H9 (cell line): ENCODE data around the gene GNL3. TPM values are rescaled to one million over a fixed set of nuclear protein-coding genes. Genes with fewer than 3 reads are reported as not detected.

Source experiments
- DNase-seq: peaks from one replicate; pipeline ENCODE4 v3.0.0-alpha.2; 2017
- H2AFZ ChIP-seq: one replicate; pipeline ENCODE4 v1.6.1; 2013; ENCODE audit warnings: mild to moderate bottlenecking, low read length, control low read depth, moderate library complexity
- H2AK5ac ChIP-seq: 2 replicates; pipeline ENCODE4 v1.6.1; 2013; ENCODE audit warnings: low read length, control low read depth, mixed read lengths; ENCODE audit not compliant: insufficient read length
- H2BK120ac ChIP-seq: one replicate; pipeline ENCODE4 v1.6.1; 2013; ENCODE audit warnings: low read depth, mild to moderate bottlenecking, low read length, control low read depth, inconsistent platforms; ENCODE audit not compliant: poor library complexity, severe bottlenecking
- H2BK12ac ChIP-seq: 2 replicates; pipeline ENCODE4 v1.6.1; 2013; ENCODE audit warnings: low read length, control low read depth, mixed read lengths, low read depth; ENCODE audit not compliant: insufficient read length
- H2BK15ac ChIP-seq: 2 replicates; pipeline ENCODE4 v1.6.1; 2013; ENCODE audit warnings: low read depth, low read length, control low read depth
- H2BK20ac ChIP-seq: one replicate; pipeline ENCODE4 v1.6.1; 2013; ENCODE audit warnings: low read depth, mild to moderate bottlenecking, low read length, control low read depth, inconsistent platforms; ENCODE audit not compliant: poor library complexity, severe bottlenecking
- H2BK5ac ChIP-seq: 2 replicates; pipeline ENCODE4 v1.6.1; 2013; ENCODE audit warnings: low read length, control low read depth, mixed read lengths; ENCODE audit not compliant: insufficient read length
- H3K14ac ChIP-seq: 2 replicates; pipeline ENCODE4 v1.6.1; 2013; ENCODE audit warnings: low read length, control low read depth; ENCODE audit not compliant: insufficient read depth
- H3K18ac ChIP-seq: 2 replicates; pipeline ENCODE4 v1.6.1; 2013; ENCODE audit warnings: low read depth, mild to moderate bottlenecking, mixed read lengths, low read length, control low read depth; ENCODE audit not compliant: insufficient read length
- H3K23ac ChIP-seq: 2 replicates; pipeline ENCODE4 v1.6.1; 2013; ENCODE audit warnings: low read length, control low read depth, mixed read lengths, low read depth; ENCODE audit not compliant: insufficient read length
- H3K23me2 ChIP-seq: 2 replicates; pipeline ENCODE4 v1.6.1; 2013; ENCODE audit warnings: low read depth, mild to moderate bottlenecking, mixed read lengths, low read length, control low read depth; ENCODE audit not compliant: insufficient read length, poor library complexity, severe bottlenecking
- H3K27ac ChIP-seq: 2 replicates; pipeline ENCODE4 v1.5.1; 2013; ENCODE audit warnings: low read length, control low read depth, mixed read lengths, low read depth; ENCODE audit not compliant: insufficient read length
- H3K27me3 ChIP-seq: 2 replicates; pipeline ENCODE4 v1.6.1; 2013; ENCODE audit warnings: low read length, control low read depth, inconsistent platforms; ENCODE audit not compliant: insufficient read depth
- H3K4ac ChIP-seq: 2 replicates; pipeline ENCODE4 v1.6.1; 2013; ENCODE audit warnings: low read depth, mild to moderate bottlenecking, control low read depth, inconsistent platforms, low read length, moderate library complexity
- H3K4me1 ChIP-seq: 2 replicates; pipeline ENCODE4 v1.6.1; 2013; ENCODE audit warnings: low read length, control low read depth, inconsistent platforms; ENCODE audit not compliant: insufficient read depth
- H3K4me2 ChIP-seq: 2 replicates; pipeline ENCODE4 v1.6.1; 2013; ENCODE audit warnings: low read length, control low read depth, mixed read lengths; ENCODE audit not compliant: insufficient read length, insufficient read depth
- H3K56ac ChIP-seq: 2 replicates; pipeline ENCODE4 v1.6.1; 2013; ENCODE audit warnings: low read depth, mild to moderate bottlenecking, mixed read lengths, low read length, control low read depth; ENCODE audit not compliant: insufficient read length
- H3K79me1 ChIP-seq: 2 replicates; pipeline ENCODE4 v1.6.1; 2013; ENCODE audit warnings: low read depth, mild to moderate bottlenecking, moderate library complexity, low read length, control low read depth, inconsistent platforms; ENCODE audit not compliant: insufficient read depth, poor library complexity, severe bottlenecking
- H3K79me2 ChIP-seq: 2 replicates; pipeline ENCODE4 v1.6.1; 2013; ENCODE audit warnings: low read length, control low read depth, inconsistent platforms; ENCODE audit not compliant: insufficient read depth
- H3K9ac ChIP-seq: 2 replicates; pipeline ENCODE4 v1.6.1; 2013; ENCODE audit warnings: low read length, control low read depth, mixed read lengths; ENCODE audit not compliant: insufficient read length; ENCODE audit errors: extremely low read depth
- H3K9me3 ChIP-seq: one replicate; pipeline ENCODE4 v1.6.1; 2013; ENCODE audit warnings: low read depth, low read length, inconsistent platforms; ENCODE audit not compliant: control insufficient read depth
- H3T11ph ChIP-seq: one replicate; pipeline ENCODE4 v1.6.1; 2013; ENCODE audit warnings: mild to moderate bottlenecking, low read length, control low read depth, inconsistent platforms
- H4K20me1 ChIP-seq: one replicate; pipeline ENCODE4 v1.6.1; 2013; ENCODE audit not compliant: control insufficient read depth, insufficient read length, insufficient read depth
- H4K5ac ChIP-seq: 2 replicates; pipeline ENCODE4 v1.6.1; 2013; ENCODE audit warnings: low read depth, mild to moderate bottlenecking, mixed read lengths, low read length, control low read depth; ENCODE audit not compliant: insufficient read length
- H4K8ac ChIP-seq: replicated peaks from 2 replicates; pipeline ENCODE4 v1.6.1; 2013; ENCODE audit warnings: low read length, control low read depth, mixed read lengths, low read depth; ENCODE audit not compliant: insufficient read length
- H4K91ac ChIP-seq: 2 replicates; pipeline ENCODE4 v1.6.1; 2013; ENCODE audit warnings: low read depth, mild to moderate bottlenecking, moderate library complexity, mixed read lengths, low read length, control low read depth; ENCODE audit not compliant: insufficient read length
- H3K27ac Mint-ChIP-seq, 3 experiments: 2 replicates in 2 of 3; 3 replicates in 1 of 3; pipeline ENCODE4 v1.8.0; 2020 to 2021; ENCODE audit warnings: mixed read lengths in 3 of 3, mild to moderate bottlenecking in 1 of 3, moderate library complexity in 1 of 3
- H3K27me3 Mint-ChIP-seq: 2 replicates; pipeline ENCODE4 v1.8.0; 2021; ENCODE audit warnings: low read depth, mild to moderate bottlenecking, moderate library complexity, mixed read lengths
- H3K36me3 Mint-ChIP-seq, 3 experiments: 2 replicates in 2 of 3; 3 replicates in 1 of 3; pipeline ENCODE4 v1.8.0; 2020 to 2021; ENCODE audit warnings: low read depth in 3 of 3, mixed read lengths in 3 of 3; ENCODE audit not compliant: insufficient read depth in 1 of 3
- H3K4me1 Mint-ChIP-seq, 2 experiments: 2 replicates each; pipeline ENCODE4 v1.8.0; 2020; ENCODE audit warnings: mixed read lengths in 2 of 2
- H3K4me3 Mint-ChIP-seq, 2 experiments: 2 replicates in 1 of 2; 3 replicates in 1 of 2; pipeline ENCODE4 v1.8.0; 2020 to 2021; ENCODE audit warnings: mild to moderate bottlenecking in 2 of 2, mixed read lengths in 2 of 2, moderate library complexity in 1 of 2
- H3K9me3 Mint-ChIP-seq, 2 experiments: 2 replicates in 1 of 2; 3 replicates in 1 of 2; pipeline ENCODE4 v1.8.0; 2020; ENCODE audit warnings: mild to moderate bottlenecking in 2 of 2, mixed read lengths in 2 of 2, moderate library complexity in 1 of 2
- WGBS: extraction: QIAGEN DNeasy Blood & Tissue Kit; methylation state at CpG from one replicate; pipeline ENCODE4 v1.1.7; 2013; ENCODE audit warnings: missing lambda C conversion rate, low lambda C conversion rate, mixed read lengths; ENCODE audit not compliant: insufficient read length; ENCODE audit errors: extremely low coverage; 5-methylcytosine and 5-hydroxymethylcytosine counted together
- total RNA-seq: library from RNA; stranded (reverse); gene quantifications from 2 replicates; pipeline ENCODE4 v1.2.1, GENCODE V29; 2021
- TF ChIP-seq, protein P1 (sequence below): fragments of 200-600 bp; sonication (generic); conservative IDR thresholded peaks from 3 replicates; pipeline ENCODE4 v1.8.0; 2021; ENCODE audit warnings: antibody characterized with exemption, mild to moderate bottlenecking

Gene GNL3
- total RNA-seq, 1 experiment from 2014 or later = 250 TPM

DNA sequence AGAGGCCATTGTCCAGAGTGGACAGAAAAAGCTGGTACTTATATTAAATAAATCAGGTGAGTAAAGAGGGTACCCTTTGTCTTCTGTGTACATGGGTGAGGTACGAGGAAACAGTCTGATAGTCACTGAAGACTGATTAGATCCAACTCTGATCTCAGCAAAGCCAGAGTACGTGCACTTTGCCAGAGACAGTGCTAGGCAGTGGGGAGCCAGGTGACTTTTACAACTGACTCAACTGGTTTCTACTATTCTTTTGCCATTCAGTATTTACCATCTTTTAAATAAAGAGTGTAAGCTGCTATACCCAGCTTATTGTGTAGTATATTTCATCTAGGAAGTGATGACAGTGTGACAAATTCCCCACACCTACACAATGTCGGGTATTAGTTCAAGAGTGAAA lies 3.3 kb downstream of the GNL3 start:
- Histone ChIP-seq H3K27me3 (no peaks in the 10 kb centered on the region), H3K9me3 (no peaks in the 10 kb centered on the region), H2AFZ (no peak overlapping the region), H2BK120ac (no peak overlapping the region), H3K79me1 (peaks cover 16% of the 10 kb centered on the region), H3K4me2 (no peak overlapping the region), H2AK5ac (no peak overlapping the region), H3K79me2 (peaks cover 12% of the 10 kb centered on the region; the same call in 1 of the 2 replicates), H2BK5ac (no peak overlapping the region), H3K14ac (no peak overlapping the region), H2BK15ac (no peak overlapping the region), H3K9ac (no peak overlapping the region), H4K20me1 (no peaks in the 10 kb centered on the region), H2BK12ac (no peak overlapping the region), H3K56ac (no peak overlapping the region), H4K5ac (no peak overlapping the region), H4K91ac (no peak overlapping the region), H3K4ac (no peak overlapping the region), H3K27ac (no peak overlapping the region), H3K23me2 (peaks cover 3% of the 10 kb centered on the region), H3K4me1 (no peaks in the 10 kb centered on the region), H3T11ph (no peak overlapping the region), H3K18ac (no peak overlapping the region), H4K8ac (no peak overlapping the region), H2BK20ac (no peak overlapping the region), H3K23ac (no peak overlapping the region)
- Mint-ChIP-seq H3K4me1 (peaks cover 14 to 15% of the 10 kb centered on the region in 2 experiments), H3K36me3 (peaks cover 70 to 84% (median 81%) of the 10 kb centered on the region in 3 experiments), H3K9me3 (no peaks in the 10 kb centered on the region), H3K27ac (peak overlapping the region in 1 of 3 experiments; percentile 68; a peak in 1 of 7 replicates), H3K27me3 (peaks cover 3% of the 10 kb centered on the region; the same call in 1 of the 2 replicates), H3K4me3 (no peak overlapping the region)
- no peak for DNase-seq
- WGBS = no CpG with 5 or more reads among the region's 3 CpGs
- TF ChIP-seq, protein P1, sequence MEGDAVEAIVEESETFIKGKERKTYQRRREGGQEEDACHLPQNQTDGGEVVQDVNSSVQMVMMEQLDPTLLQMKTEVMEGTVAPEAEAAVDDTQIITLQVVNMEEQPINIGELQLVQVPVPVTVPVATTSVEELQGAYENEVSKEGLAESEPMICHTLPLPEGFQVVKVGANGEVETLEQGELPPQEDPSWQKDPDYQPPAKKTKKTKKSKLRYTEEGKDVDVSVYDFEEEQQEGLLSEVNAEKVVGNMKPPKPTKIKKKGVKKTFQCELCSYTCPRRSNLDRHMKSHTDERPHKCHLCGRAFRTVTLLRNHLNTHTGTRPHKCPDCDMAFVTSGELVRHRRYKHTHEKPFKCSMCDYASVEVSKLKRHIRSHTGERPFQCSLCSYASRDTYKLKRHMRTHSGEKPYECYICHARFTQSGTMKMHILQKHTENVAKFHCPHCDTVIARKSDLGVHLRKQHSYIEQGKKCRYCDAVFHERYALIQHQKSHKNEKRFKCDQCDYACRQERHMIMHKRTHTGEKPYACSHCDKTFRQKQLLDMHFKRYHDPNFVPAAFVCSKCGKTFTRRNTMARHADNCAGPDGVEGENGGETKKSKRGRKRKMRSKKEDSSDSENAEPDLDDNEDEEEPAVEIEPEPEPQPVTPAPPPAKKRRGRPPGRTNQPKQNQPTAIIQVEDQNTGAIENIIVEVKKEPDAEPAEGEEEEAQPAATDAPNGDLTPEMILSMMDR = no peak
